IPS DF 19.7 (cell line): ENCODE results near the gene RETREG1.
"Not testable (repeated sequence)": the region's sequence is repeated elsewhere in the genome, so short reads cannot be mapped to it uniquely, and the experiment has no call there.

Source experiments
- DNase-seq: peaks from one replicate; pipeline ENCODE4 v3.0.0-alpha.2; 2013; ENCODE audit warnings: low read depth, low spot score

The RETREG1 gene

GRCh38 chr5:16456103-16456832, 160.5 kb downstream of the RETREG1 start:
- no peak for DNase-seq

GRCh38 chr5:16455668-16456067, 161.1 kb downstream of the RETREG1 start:
- DNase-seq: no peak

GRCh38 chr5:16454686-16455085, 162.1 kb downstream of the RETREG1 start:
- DNase-seq: no peak

- DNase-seq: no peak
Observed at GRCh38 chr5:16453609-16454008, 163.2 kb downstream of the RETREG1 start.

GRCh38 chr5:16450163-16450562, 166.6 kb downstream of the RETREG1 start:
- no peak for DNase-seq

- no peak for DNase-seq
Observed at GRCh38 chr5:16446993-16447392, 169.8 kb downstream of the RETREG1 start.

GRCh38 chr5:16437977-16438376, 178.8 kb downstream of the RETREG1 start:
- no peak for DNase-seq

- not testable (repeated sequence) for DNase-seq
Observed at GRCh38 chr5:16436065-16436682, 180.6 kb downstream of the RETREG1 start.

- DNase-seq: no peak
Observed at GRCh38 chr5:16431490-16431889, 185.3 kb downstream of the RETREG1 start.

GRCh38 chr5:16430349-16431089, 186.3 kb downstream of the RETREG1 start:
- no peak for DNase-seq

GRCh38 chr5:16428359-16428758, 188.4 kb downstream of the RETREG1 start:
- no peak for DNase-seq

GRCh38 chr5:16427587-16427986, 189.2 kb downstream of the RETREG1 start:
- DNase-seq: no peak
